Measurements from ENCODE around the gene TMEM255B.
A peak's percentile ranks its signal among the peaks of the same experiment; 100 is the strongest.
"Not testable (repeated sequence)": the region's sequence is repeated elsewhere in the genome, so short reads cannot be mapped to it uniquely, and the experiment has no call there.

TMEM255B gene

GRCh38 chr13:113758651-113759524, at the start of gene TMEM255B:
Gene TMEM255B (plus strand): TSS chr13:113759226. CDS start chr13:113759270, 44 bp downstream.
- peak; percentile 86 for DNase-seq (ENCODE audit: low spot score)

GRCh38 chr13:113722921-113723320, 36.1 kb upstream of the TMEM255B start:
- no peak for DNase-seq (ENCODE audit: low spot score)

GRCh38 chr13:113723410-113724015, 35.5 kb upstream of the TMEM255B start:
- DNase-seq (ENCODE audit: low spot score) = no peak

- DNase-seq (ENCODE audit: low spot score) = no peak
Observed at GRCh38 chr13:113724016-113724758, 34.8 kb upstream of the TMEM255B start.

- DNase-seq (ENCODE audit: low spot score) = peak; percentile 84
Observed at GRCh38 chr13:113724780-113725315, 34.2 kb upstream of the TMEM255B start.

GRCh38 chr13:113725329-113726105, 33.5 kb upstream of the TMEM255B start:
- DNase-seq (ENCODE audit: low spot score) = not testable (repeated sequence)

DNA sequence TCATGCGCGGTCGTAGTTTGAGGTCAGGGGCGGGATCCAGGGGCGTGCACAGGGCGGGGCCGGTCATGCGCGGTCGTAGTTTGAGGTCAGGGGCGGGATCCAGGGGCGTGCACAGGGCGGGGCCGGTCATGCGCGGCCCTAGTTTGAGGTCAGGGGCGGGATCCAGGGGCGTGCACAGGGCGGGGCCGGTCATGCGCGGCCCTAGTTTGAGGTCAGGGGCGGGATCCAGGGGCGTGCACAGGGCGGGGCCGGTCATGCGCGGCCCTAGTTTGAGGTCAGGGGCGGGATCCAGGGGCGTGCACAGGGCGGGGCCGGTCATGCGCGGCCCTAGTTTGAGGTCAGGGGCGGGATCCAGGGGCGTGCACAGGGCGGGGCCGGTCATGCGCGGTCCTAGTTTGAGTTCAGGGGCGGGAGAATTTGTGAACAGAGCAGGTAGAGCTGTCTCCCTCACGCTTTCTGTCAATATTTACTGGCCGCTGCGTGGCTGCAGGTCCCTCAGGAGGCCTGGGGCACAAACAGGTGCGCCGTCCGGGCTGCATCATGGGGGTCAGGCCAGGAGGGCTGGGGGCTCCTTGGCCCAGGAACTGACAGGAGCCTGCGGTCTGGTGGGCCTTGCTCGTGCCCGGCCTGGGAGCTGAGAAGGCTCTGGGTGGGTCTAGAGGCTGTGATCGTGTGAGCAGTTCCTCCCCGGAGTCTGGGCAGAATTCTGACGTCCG, 32.8 kb upstream of the TMEM255B start:
- DNase-seq (ENCODE audit: low spot score) = not testable (repeated sequence)

DNA sequence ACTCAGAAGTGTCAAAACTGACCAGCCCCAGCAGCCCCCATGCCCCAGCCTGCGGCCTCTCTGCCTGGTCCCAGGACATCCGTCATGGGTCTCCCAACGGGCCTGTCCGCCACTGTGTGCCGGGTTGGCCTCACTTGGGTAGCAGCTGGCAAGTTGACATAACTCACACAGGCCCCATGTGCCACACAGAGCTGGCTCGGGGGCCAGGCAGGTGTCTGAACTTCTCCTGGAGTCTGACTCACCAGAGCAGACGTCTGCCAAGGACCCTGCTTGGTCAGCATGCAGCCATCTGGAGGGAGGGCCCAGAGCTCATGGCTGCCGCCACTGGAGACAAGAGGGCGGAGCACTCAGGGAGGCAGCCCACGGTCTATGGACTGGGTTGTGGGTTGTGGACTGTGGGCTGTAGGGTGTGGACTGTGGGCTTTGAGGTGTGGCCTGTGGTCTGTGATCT, 32.0 kb upstream of the TMEM255B start:
- no peak for DNase-seq (ENCODE audit: low spot score)

GRCh38 chr13:113728571-113729054, 30.4 kb upstream of the TMEM255B start:
- no peak for DNase-seq (ENCODE audit: low spot score)

GRCh38 chr13:113729187-113730019, 29.6 kb upstream of the TMEM255B start:
- DNase-seq (ENCODE audit: low spot score) = peak; percentile 76

GRCh38 chr13:113730258-113730691, 28.8 kb upstream of the TMEM255B start:
- no peak for DNase-seq (ENCODE audit: low spot score)

- no peak for DNase-seq (ENCODE audit: low spot score)
Observed at GRCh38 chr13:113730831-113731191, 28.2 kb upstream of the TMEM255B start.

DNA sequence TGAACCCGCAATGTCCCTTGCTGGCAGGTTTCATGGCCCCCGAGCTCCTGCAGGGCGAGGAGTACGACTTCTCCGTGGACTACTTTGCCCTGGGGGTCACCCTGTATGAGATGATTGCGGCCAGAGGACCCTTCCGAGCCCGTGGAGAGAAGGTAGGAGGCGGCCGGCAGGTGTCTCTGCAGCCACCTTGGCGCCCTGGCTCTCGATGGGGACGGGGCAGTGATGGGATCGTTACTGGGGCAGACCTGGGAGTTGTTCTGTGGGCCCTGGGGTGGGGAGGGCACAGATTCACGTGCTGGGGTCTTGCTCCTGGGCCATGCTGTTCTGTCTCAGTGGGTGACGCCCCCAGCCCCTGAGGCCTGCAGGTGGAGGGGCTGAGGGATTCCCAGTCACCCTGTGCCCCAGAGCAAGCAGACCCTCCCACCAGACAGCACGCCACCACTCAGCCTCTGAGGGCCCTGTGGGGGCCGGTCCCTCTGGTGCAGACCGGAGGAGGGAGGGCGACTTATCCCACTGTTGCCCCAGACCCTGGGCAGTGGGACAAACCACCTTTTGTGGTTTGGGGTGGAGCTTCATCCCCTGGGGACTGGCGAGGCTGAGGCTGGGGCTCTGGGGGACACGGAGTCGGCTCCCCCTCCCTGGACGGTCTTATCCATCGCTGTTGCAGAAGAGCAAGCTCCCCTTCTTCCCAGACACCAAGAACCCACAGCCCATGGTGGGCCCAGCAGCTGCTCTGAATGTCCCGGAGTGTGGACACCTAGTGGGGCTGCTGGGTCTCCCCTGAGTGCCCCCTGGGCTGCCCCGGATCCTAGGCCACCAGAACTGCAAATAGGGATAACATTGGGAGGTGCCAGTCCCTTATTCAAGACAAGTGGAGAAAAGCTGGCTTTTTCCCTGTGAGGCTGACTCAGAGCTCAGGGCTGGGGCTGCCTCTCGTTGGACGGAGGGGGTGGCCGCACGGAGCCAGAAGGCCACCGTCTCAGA, 27.5 kb upstream of the TMEM255B start:
- DNase-seq (ENCODE audit: low spot score) = no peak

- no peak for DNase-seq (ENCODE audit: low spot score)
Observed at GRCh38 chr13:113732176-113732960, 26.7 kb upstream of the TMEM255B start.

GRCh38 chr13:113732961-113733950, 25.8 kb upstream of the TMEM255B start:
- no peak for DNase-seq (ENCODE audit: low spot score)

DNA sequence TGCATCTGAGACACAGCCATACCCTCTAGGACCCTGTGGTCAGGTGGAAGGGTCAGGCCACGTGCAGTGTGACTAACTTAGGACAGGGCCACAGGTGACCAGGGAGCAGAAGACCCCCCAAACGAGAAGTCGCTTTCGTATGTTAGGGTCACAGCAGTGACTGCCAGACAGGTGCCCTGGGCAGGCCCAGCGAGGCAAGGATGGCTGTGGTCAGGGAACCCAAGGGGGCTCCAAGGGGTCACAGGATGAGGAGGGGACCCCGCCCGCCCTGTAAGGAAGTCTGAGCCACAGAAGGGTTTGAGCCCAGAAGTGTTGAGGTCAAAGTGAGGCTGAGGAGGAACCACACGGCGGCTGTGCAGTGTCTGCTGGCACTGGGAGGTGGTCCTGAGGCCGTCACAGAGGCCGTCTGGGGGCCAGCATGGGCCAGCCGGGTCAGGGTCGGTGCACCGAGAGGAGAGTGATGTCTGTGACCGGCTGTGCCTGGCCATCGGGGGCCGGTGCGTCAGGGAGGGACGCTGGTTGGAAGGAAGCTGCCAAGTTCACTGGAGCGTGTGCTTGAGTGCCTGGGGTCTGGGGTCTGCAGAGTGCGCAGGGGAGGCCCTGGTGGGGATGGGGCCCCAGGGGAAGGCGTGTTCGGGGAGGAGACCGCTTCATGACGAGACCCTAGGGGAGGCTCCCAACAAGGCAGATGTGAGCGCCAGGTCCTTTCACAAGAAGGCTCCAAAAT, 24.8 kb upstream of the TMEM255B start:
- no peak for DNase-seq (ENCODE audit: low spot score)
